B cell (primary cell): Measurements from ENCODE around the gene KCNA10. TPM values are rescaled to one million over a fixed set of nuclear protein-coding genes. Genes with fewer than 3 reads are reported as not detected.

Experiments used
- ATAC-seq: fragments of 200-7000 bp; cut with Tn5 transposase; one replicate; pipeline ENCODE4 v1.10.0; 2021; ENCODE audit warnings: low read depth, mild to moderate bottlenecking, moderate number of reproducible peaks, moderate library complexity
- CTCF ChIA-PET: fragments of 350-600 bp; sonication (Branson Sonifier 250); formaldehyde crosslinking; loops from one replicate; lab custom pipeline; 2021; ENCODE audit warnings: antibody characterized with exemption, inconsistent platforms; lab: Charles Lee
- POLR2A ChIA-PET: fragments of 350-600 bp; sonication (Branson Sonifier 250); formaldehyde crosslinking; loops from one replicate; lab custom pipeline; 2021; ENCODE audit warnings: antibody characterized with exemption; lab: Charles Lee
- DNase-seq: peaks from one replicate; pipeline ENCODE4 v3.0.0; 2013
- H2AFZ ChIP-seq: 2 replicates; pipeline ENCODE4 v1.6.1; 2012; ENCODE audit warnings: mild to moderate bottlenecking, low read depth, low read length; ENCODE audit not compliant: insufficient read depth, poor library complexity, severe bottlenecking
- H3K27ac ChIP-seq, 2 donors: 1 replicate in 1 of 2; 2 replicates in 1 of 2; pipeline ENCODE4 v1.5.1; 2012 to 2013; ENCODE audit warnings: low read length in 2 of 2, mild to moderate bottlenecking in 2 of 2, moderate library complexity in 1 of 2
- H3K27me3 ChIP-seq, 4 experiments: fragments of 200-600 bp in 1 of 4; sonication (generic) in 1 of 4; replicated peaks in 1 of 4; 1 replicate in 2 of 4; 2 replicates in 2 of 4; pipeline versions ENCODE4 v1.6.1 to v1.7.0; 2013 to 2016; ENCODE audit warnings: low read length in 3 of 4, mild to moderate bottlenecking in 2 of 4, mixed read lengths in 1 of 4, moderate library complexity in 1 of 4; ENCODE audit not compliant: insufficient read depth in 4 of 4, control insufficient read depth in 3 of 4; ENCODE audit errors: control extremely low read depth in 1 of 4
- H3K36me3 ChIP-seq, 2 experiments: replicated peaks in 1 of 2; 1 replicate in 1 of 2; 2 replicates in 1 of 2; pipeline versions ENCODE4 v1.6.1 to v1.7.1; 2013; ENCODE audit warnings: low read length in 1 of 2; ENCODE audit not compliant: insufficient read depth in 2 of 2, control insufficient read depth in 1 of 2; ENCODE audit errors: control extremely low read depth in 1 of 2, extremely low read depth in 1 of 2
- H3K4me1 ChIP-seq, 2 donors: fragments of 200-600 bp in 1 of 2; sonication (generic) in 1 of 2; 1 replicate in 1 of 2; 2 replicates in 1 of 2; pipeline versions ENCODE4 v1.5.1 to v1.6.1; 2013 to 2017; ENCODE audit warnings: low read length in 2 of 2; ENCODE audit not compliant: control insufficient read depth in 2 of 2, insufficient read depth in 2 of 2
- H3K4me2 ChIP-seq: replicated peaks from 2 replicates; pipeline ENCODE3; 2012; ENCODE audit warnings: mild to moderate bottlenecking, low read depth, low read length; ENCODE audit not compliant: poor library complexity, severe bottlenecking
- H3K4me3 ChIP-seq, 5 experiments: fragments of 200-600 bp in 1 of 5; sonication (generic) in 1 of 5; 1 replicate in 3 of 5; 2 replicates in 2 of 5; pipeline versions ENCODE4 v1.5.1 to v1.7.0; 2011 to 2016; ENCODE audit warnings: low read length in 4 of 5, mild to moderate bottlenecking in 4 of 5, low read depth in 2 of 5, control low read depth in 1 of 5, moderate library complexity in 1 of 5; ENCODE audit not compliant: insufficient read depth in 1 of 5; ENCODE audit errors: control extremely low read depth in 1 of 5, extremely low read depth in 1 of 5
- H3K79me2 ChIP-seq: fragments of 200-600 bp; sonication (generic); one replicate; pipeline ENCODE4 v1.6.0; 2016; ENCODE audit warnings: low read length; ENCODE audit not compliant: control insufficient read depth, insufficient read depth
- H3K9ac ChIP-seq: fragments of 200-600 bp; sonication (generic); 2 replicates; pipeline ENCODE4 v1.6.1; 2017; ENCODE audit warnings: mild to moderate bottlenecking, low read length, moderate library complexity
- H3K9me3 ChIP-seq, 3 donors: one replicate each; pipeline versions ENCODE4 v1.6.1 to v1.7.1; 2013; ENCODE audit warnings: low read length in 2 of 3; ENCODE audit not compliant: control insufficient read depth in 2 of 3, insufficient read depth in 1 of 3; ENCODE audit errors: control extremely low read depth in 1 of 3
- H4K20me1 ChIP-seq: 2 replicates; pipeline ENCODE4 v1.6.0; 2012; ENCODE audit warnings: mild to moderate bottlenecking, low read length; ENCODE audit not compliant: insufficient read depth, control insufficient read depth, poor library complexity, severe bottlenecking
- H3K27ac Mint-ChIP-seq: one replicate; pipeline ENCODE4 v1.8.0; 2021; ENCODE audit warnings: mixed read lengths
- H3K27me3 Mint-ChIP-seq: one replicate; pipeline ENCODE4 v1.8.0; 2021; ENCODE audit warnings: mixed read lengths
- H3K4me1 Mint-ChIP-seq: one replicate; pipeline ENCODE4 v1.8.0; 2021; ENCODE audit warnings: mixed read lengths
- H3K4me3 Mint-ChIP-seq: one replicate; pipeline ENCODE4 v1.8.0; 2021; ENCODE audit warnings: mixed read lengths
- H3K9me3 Mint-ChIP-seq: one replicate; pipeline ENCODE4 v1.8.0; 2022; ENCODE audit warnings: mixed read lengths; ENCODE audit not compliant: insufficient read depth
- CTCF ChIP-seq: fragments of 200-600 bp; IDR thresholded peaks from one replicate; pipeline ENCODE4 v1.8.0; 2022; ENCODE audit warnings: antibody characterized with exemption, mild to moderate bottlenecking
- EZH2 ChIP-seq: IDR thresholded peaks from 2 replicates; pipeline ENCODE4 v1.6.1; 2012; ENCODE audit warnings: borderline replicate concordance, low read depth, mild to moderate bottlenecking, moderate library complexity, low read length; ENCODE audit not compliant: insufficient read depth, poor library complexity, severe bottlenecking
- WGBS: methylation state at CpG from one replicate; pipeline ENCODE4 v1.1.5; 2013; ENCODE audit warnings: missing lambda C conversion rate; ENCODE audit not compliant: insufficient coverage; 5-methylcytosine and 5-hydroxymethylcytosine counted together
- intact Hi-C: fragments of 100-400 bp; cut with micrococcal nuclease; formaldehyde crosslinking; loops from one replicate; pipeline ENCODE4 v1.10.0; 2022
- polyA plus RNA-seq: library from polyadenylated mRNA; depleted of rRNA; stranded (reverse); fragments of >200 nt; gene quantifications from 2 replicates; pipeline ENCODE4 v1.2.3, GENCODE V29; 2012
- total RNA-seq, 2 donors: library from RNA; stranded (reverse); fragments of 120-200 nt in 1 of 2; gene quantifications; 1 replicate in 1 of 2; 2 replicates in 1 of 2; pipeline versions ENCODE4 v1.2.3 to v1.2.4, GENCODE V29; 2013 to 2022

KCNA10 gene
- total and polyA plus RNA-seq, 2 donors (not counting 1 experiment from before 2014, with no cell fraction given), result not detected

- CTCF ChIA-PET, result no interaction called here
Observed at GRCh38 chr1:110565565-110565964, 46.6 kb upstream of the KCNA10 start.

DNA sequence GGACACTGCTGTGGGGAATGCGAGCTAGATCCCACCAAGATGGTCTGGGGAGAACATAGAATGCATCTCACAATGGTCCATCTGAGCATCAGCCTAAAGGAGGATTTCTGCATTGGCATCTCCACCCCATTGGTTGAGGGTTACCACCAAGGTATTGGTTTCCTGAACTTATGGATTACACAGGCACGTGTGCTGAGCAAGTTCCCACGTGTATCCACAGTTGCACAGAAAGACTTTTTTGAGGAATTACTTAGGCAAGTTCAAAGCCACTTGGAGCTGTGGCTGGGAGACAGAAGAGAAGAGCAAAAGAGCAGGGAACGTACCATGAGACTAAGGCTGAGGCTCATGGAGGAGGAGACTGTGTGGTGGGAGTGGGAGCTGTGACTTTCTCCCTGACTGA is 44.1 kb upstream of the KCNA10 start:
- Histone ChIP-seq H3K27me3 (peaks cover 0 to 13% (median 0%) of the 10 kb centered on the region in 4 experiments), H3K4me2 (no peak overlapping the region), H3K4me1 (no peaks in the 10 kb centered on the region), H4K20me1 (no peaks in the 10 kb centered on the region), H3K9ac (no peak overlapping the region), H3K27ac (no peak overlapping the region), H2AFZ (no peak overlapping the region), H3K4me3 (no peak overlapping the region), H3K36me3 (no peaks in the 10 kb centered on the region), H3K9me3 (no peaks in the 10 kb centered on the region), H3K79me2 (no peaks in the 10 kb centered on the region)
- intact Hi-C loops, result no loop called here
- H3K4me3 Mint-ChIP-seq, result no peak overlapping the region
- H3K27ac Mint-ChIP-seq, result no peak overlapping the region
- no peaks in the 10 kb centered on the region for H3K4me1 Mint-ChIP-seq
- H3K9me3 Mint-ChIP-seq, result no peaks in the 10 kb centered on the region
- 85% methylated on average over 3 of the region's 4 CpGs for WGBS
- ATAC-seq (no peak), DNase-seq (no peak)
- ChIA-PET POLR2A (no interaction called here), CTCF (interaction anchor here (0.5 to 1.4 kb wide), 4 partner anchors 203 to 451 kb away, joined by 3 read pairs; no protein-coding TSS in a partner anchor)
- no peak for TF ChIP-seq CTCF
- TF ChIP-seq EZH2, result no peak
- H3K27me3 Mint-ChIP-seq, result peaks cover 52% of the 10 kb centered on the region

More at GRCh38 chr1:110565565-110565964, 46.6 kb upstream of the KCNA10 start:
- H3K27me3 Mint-ChIP-seq, result peaks cover 47% of the 10 kb centered on the region
- no peaks in the 10 kb centered on the region for H3K4me1 Mint-ChIP-seq
- H3K9me3 ChIP-seq, result no peaks in the 10 kb centered on the region
- no peaks in the 10 kb centered on the region for H3K4me1 ChIP-seq
- no peaks in the 10 kb centered on the region for H3K36me3 ChIP-seq
- H3K4me3 Mint-ChIP-seq, result no peak overlapping the region
- no peaks in the 10 kb centered on the region for H3K79me2 ChIP-seq
- H3K9ac ChIP-seq, result no peak overlapping the region
- H4K20me1 ChIP-seq, result no peaks in the 10 kb centered on the region
- no peak overlapping the region for H3K27ac Mint-ChIP-seq
- intact Hi-C loops, result no loop called here
- no peak overlapping the region for H2AFZ ChIP-seq
- no peaks in the 10 kb centered on the region for H3K9me3 Mint-ChIP-seq
- WGBS, result no CpG with 5 or more reads among the region's 1 CpG
- no peak overlapping the region for H3K4me3 ChIP-seq
- H3K27me3 ChIP-seq, result peaks cover 0 to 11% (median 0%) of the 10 kb centered on the region in 4 experiments
- H3K4me2 ChIP-seq, result no peak overlapping the region
- POLR2A ChIA-PET, result no interaction called here
- TF ChIP-seq CTCF (no peak), EZH2 (no peak)
- DNase-seq (no peak), ATAC-seq (no peak)
- no peak overlapping the region for H3K27ac ChIP-seq
